ENCODE data around the gene ASCL5. TPM values are rescaled to one million over a fixed set of nuclear protein-coding genes. Genes with fewer than 3 reads are reported as not detected.

The ASCL5 gene
- total and polyA plus RNA-seq, 2 of the 13 experiments (the other 11 are each of a cell fraction or from before 2014, with no cell fraction given) = not detected

GRCh38 chr1:201173736-201174135 is 46.8 kb upstream of the ASCL5 start (continued):
- TF ChIP-seq GLI4 (CRISPR knock-in tag; IDR thresholded peaks at IDR 0.05; ENCODE audit: borderline replicate concordance) (no peak), BRD4 (CRISPR knock-in tag; IDR thresholded peaks at IDR 0.05) (no peak), ZNF580 (CRISPR knock-in tag; IDR thresholded peaks at IDR 0.05; ENCODE audit: borderline replicate concordance, low read depth) (no peak), SP4 (CRISPR knock-in tag; IDR thresholded peaks at IDR 0.05) (no peak), ZFX (CRISPR knock-in tag; IDR thresholded peaks at IDR 0.05; ENCODE audit: low read depth) (no peak), ZNF460 (CRISPR knock-in tag; IDR thresholded peaks at IDR 0.05; ENCODE audit: borderline replicate concordance) (no peak)

DNA sequence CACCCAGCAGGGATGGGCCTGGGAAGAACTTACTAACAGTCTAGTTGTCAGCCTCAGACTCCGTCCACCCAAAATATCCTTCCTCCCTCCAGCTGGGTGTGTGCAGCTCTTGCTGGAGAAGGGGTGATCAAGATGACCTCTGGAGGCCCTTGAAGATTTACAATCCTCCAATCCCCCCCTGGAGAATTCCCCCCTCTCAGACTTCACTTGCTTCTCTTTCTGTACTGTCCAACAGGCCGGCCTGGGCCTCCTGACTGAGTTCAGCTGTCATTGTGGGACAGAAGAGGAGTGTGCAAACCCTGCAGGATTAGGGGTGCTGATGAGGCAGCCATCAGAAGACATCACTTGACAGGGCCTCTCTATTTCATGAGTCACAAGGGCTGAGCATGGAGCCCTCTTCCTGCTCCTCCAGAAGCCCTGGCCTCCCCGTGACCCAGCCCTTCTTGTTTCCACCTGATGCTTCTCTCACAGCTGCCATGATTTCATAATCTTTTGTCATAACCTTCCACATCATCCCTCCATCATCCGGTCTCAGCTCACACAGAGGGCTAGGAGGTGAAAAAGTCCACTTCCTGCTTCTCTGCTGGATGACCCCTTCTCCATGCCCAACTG is 46.1 kb upstream of the ASCL5 start:
- Histone ChIP-seq H4K20me1 (ENCODE audit: insufficient read depth, low read length) (no peaks in the 10 kb centered on the region), H3K9ac (ENCODE audit: insufficient read depth, low read depth, low read length) (no peak overlapping the region), H3K27me3 (ENCODE audit: control insufficient read depth in 1 of 2, insufficient read depth in 2 of 2, low read length in 2 of 2) (no peaks in the 10 kb centered on the region; a peak in 1 of 5 replicates), H3K9me3 (ENCODE audit: low read length) (no peaks in the 10 kb centered on the region), H3K4me2 (ENCODE audit: low read depth, low read length) (peak overlapping the region; percentile 5; the same call in 1 of the 2 replicates), H3K79me2 (ENCODE audit: insufficient read depth, low read length) (no peaks in the 10 kb centered on the region), H3K27ac (ENCODE audit: extremely low read length, insufficient read depth, low read length) (no peak overlapping the region), H2AFZ (ENCODE audit: low read length) (no peak overlapping the region), H3K36me3 (replicated peaks in 1 of 2; ENCODE audit: control insufficient read depth in 1 of 2, insufficient read depth in 2 of 2, low read length in 2 of 2) (no peaks in the 10 kb centered on the region), H3K4me3 (replicated peaks in 1 of 3; ENCODE audit: insufficient read depth in 1 of 3, low read depth in 2 of 3, low read length in 3 of 3) (no peak overlapping the region), H3K4me1 (ENCODE audit: insufficient read depth, low read length) (peaks cover 80% of the 10 kb centered on the region)
- ATAC-seq (no peak), DNase-seq (ENCODE audit: low spot score) (no peak), FAIRE-seq (no peak)
- in situ Hi-C loops (cut with HindIII; ENCODE audit: extremely low pct_ligation_motif_present, low pct_unique_long_range_greater_than_20kb) (no loop called here), intact Hi-C loops (cut with micrococcal nuclease; ENCODE audit: unreplicated experiment) (no loop called here)
- POLR2A ChIA-PET = interaction anchor here (5.0 kb wide), 1 partner anchor 18 kb away, joined by 30 read pairs; the partner anchor contains the start of gene TMEM9
- no TSS peak for BruUV-seq (replicated peaks)
- 42% methylated on average over 4 of the region's 4 CpGs for WGBS (ENCODE audit: low lambda C conversion rate)
- CTCF ChIA-PET (ENCODE audit: low intra/inter-chr PET ratio, low total read pairs) = no interaction called here
- TF ChIP-seq ARID5B (CRISPR knock-in tag; IDR thresholded peaks at IDR 0.05) (no peak), NR2F6 (IDR thresholded peaks at IDR 0.05) (no peak), NR2F6 (CRISPR knock-in tag; IDR thresholded peaks at IDR 0.05) (no peak), RARA (CRISPR knock-in tag; IDR thresholded peaks at IDR 0.05) (peak; percentile 59; the same call in 1 of the 2 replicates), MIER3 (CRISPR knock-in tag; IDR thresholded peaks at IDR 0.05; ENCODE audit: borderline replicate concordance) (no peak), SP1 (IDR thresholded peaks at IDR 0.05) (no peak), SP1 (CRISPR knock-in tag; IDR thresholded peaks at IDR 0.05) (no peak)
